Panc1 (cell line): ENCODE measurements around the gene CHMP6. TPM values are rescaled to one million over a fixed set of nuclear protein-coding genes. Genes with fewer than 3 reads are reported as not detected.

Experiments used
- ATAC-seq: fragments of 200-7000 bp; cut with Tn5 transposase; 2 replicates; pipeline ENCODE4 v1.9.1; 2020; ENCODE audit warnings: mild to moderate bottlenecking, moderate library complexity
- BruUV-seq: library from RNA; stranded (reverse); fragments of 400-500 nt; replicated peaks from 2 replicates; lab custom pipeline; 2021; lab: Mats Ljungman, UMichigan
- CTCF ChIA-PET: fragments of 300-600 bp; sonication (Branson Sonifier 250); formaldehyde crosslinking; loops from one replicate; lab custom pipeline; 2022; ENCODE audit warnings: antibody characterized with exemption; lab: Charles Lee
- POLR2A ChIA-PET: fragments of 300-600 bp; sonication (Branson Sonifier 250); formaldehyde crosslinking; loops from one replicate; lab custom pipeline; 2022; ENCODE audit warnings: antibody characterized with exemption; lab: Charles Lee
- DNase-seq: peaks from one replicate; pipeline ENCODE4 v3.0.0-alpha.2; 2010; ENCODE audit warnings: low read depth, low spot score
- H3K27ac ChIP-seq: 2 replicates; pipeline ENCODE4 v1.5.1; 2011; ENCODE audit warnings: mild to moderate bottlenecking, low read length, inconsistent platforms
- H3K27me3 ChIP-seq: fragments of 200-500 bp; sonication (Bioruptor generic); 2 replicates; pipeline ENCODE4 v1.6.0; 2014; ENCODE audit warnings: low read length, inconsistent platforms; ENCODE audit not compliant: control insufficient read depth, insufficient read depth
- H3K36me3 ChIP-seq: fragments of 200-500 bp; sonication (Bioruptor generic); 2 replicates; pipeline ENCODE4 v1.5.1; 2014; ENCODE audit warnings: inconsistent platforms, mild to moderate bottlenecking, low read length, moderate library complexity; ENCODE audit not compliant: control insufficient read depth, insufficient read depth
- H3K4me1 ChIP-seq: 2 replicates; pipeline ENCODE4 v1.5.1; 2011; ENCODE audit warnings: inconsistent platforms, mild to moderate bottlenecking, low read length, moderate library complexity; ENCODE audit not compliant: control insufficient read depth, insufficient read depth
- H3K4me3 ChIP-seq, 2 experiments: 2 replicates each; pipeline ENCODE4 v1.5.1; 2011 to 2012; ENCODE audit warnings: low read depth in 2 of 2, low read length in 2 of 2, mild to moderate bottlenecking in 2 of 2, inconsistent platforms in 1 of 2, moderate library complexity in 1 of 2
- H3K9me3 ChIP-seq: fragments of 200-500 bp; sonication (Bioruptor generic); 2 replicates; pipeline ENCODE4 v1.5.1; 2014; ENCODE audit warnings: low read depth, mild to moderate bottlenecking, inconsistent platforms, low read length, moderate library complexity; ENCODE audit not compliant: control insufficient read depth, insufficient read depth
- CTCF ChIP-seq: fragments of 450-650 bp; IDR thresholded peaks from 2 replicates; pipeline ENCODE4 v1.5.1; 2017; ENCODE audit warnings: mild to moderate bottlenecking
- POLR2AphosphoS5 ChIP-seq: IDR thresholded peaks from 2 replicates; pipeline ENCODE4 v1.6.1; 2012; ENCODE audit warnings: mild to moderate bottlenecking, low read depth, low read length, moderate library complexity
- REST ChIP-seq, 2 experiments: IDR thresholded peaks; 2 replicates each; pipeline ENCODE4 v1.6.1; 2011 to 2012; ENCODE audit warnings: low read depth in 2 of 2, control low read depth in 1 of 2, low read length in 1 of 2, mild to moderate bottlenecking in 1 of 2, moderate library complexity in 1 of 2; ENCODE audit not compliant: insufficient read depth in 1 of 2
- SIN3A ChIP-seq: IDR thresholded peaks from 2 replicates; pipeline ENCODE4 v1.6.1; 2012; ENCODE audit warnings: low read depth, mild to moderate bottlenecking, low read length, moderate library complexity, borderline replicate concordance; ENCODE audit not compliant: insufficient read depth
- TCF7L2 ChIP-seq: IDR thresholded peaks from 2 replicates; pipeline ENCODE4 v1.6.1; 2011; ENCODE audit warnings: mild to moderate bottlenecking, low read depth, low read length, inconsistent platforms
- in situ Hi-C: cut with HindIII; loops from 2 replicates; pipeline ENCODE4 v1.10.0; 2016; ENCODE audit warnings: low sequenced_read_pairs, low pct_unique_long_range_greater_than_20kb
- intact Hi-C: fragments of 100-400 bp; cut with micrococcal nuclease; formaldehyde crosslinking; loops from one replicate; pipeline ENCODE4 v1.10.0; 2022; ENCODE audit not compliant: unreplicated experiment
- total RNA-seq: library from RNA; stranded (reverse); gene quantifications from one replicate; pipeline ENCODE4 v1.2.1, GENCODE V29; 2021; ENCODE audit not compliant: unreplicated experiment

Gene CHMP6
- total RNA-seq, 1 experiment from 2014 or later, result 43.7 TPM

GRCh38 chr17:81003711-81004475, 12.3 kb downstream of the CHMP6 start:
- Histone ChIP-seq H3K36me3 (no peaks in the 10 kb centered on the region), H3K4me1 (peaks cover 11% of the 10 kb centered on the region), H3K27ac (peak overlapping the region; percentile 40; the same call in 1 of the 2 replicates), H3K9me3 (no peaks in the 10 kb centered on the region), H3K4me3 (peak overlapping the region; percentile 31 to 46), H3K27me3 (peaks cover 9% of the 10 kb centered on the region)
- intact Hi-C loops, result no loop called here
- ChIA-PET CTCF (interaction anchor here (0.6 kb wide), 2 partner anchors 219 to 238 kb away, joined by 3 to 5 read pairs; no protein-coding TSS in a partner anchor), POLR2A (no interaction called here)
- peak; percentile 49 for ATAC-seq
- in situ Hi-C loops, result no loop called here
- no TSS peak for BruUV-seq
- no peak for DNase-seq
- no peak for TF ChIP-seq TCF7L2
- no peak; the same call in 1 of the 2 replicates for TF ChIP-seq POLR2AphosphoS5
- 0 out of 2 replicates have a peak, but pooled peaks have one; percentile 32 for TF ChIP-seq SIN3A
- TF ChIP-seq CTCF, result no peak

GRCh38 chr17:81006891-81007290, 15.2 kb downstream of the CHMP6 start:
- H3K4me3 ChIP-seq, result no peak overlapping the region
- H3K9me3 ChIP-seq, result no peaks in the 10 kb centered on the region
- in situ Hi-C loops, result no loop called here
- peaks cover 9% of the 10 kb centered on the region for H3K27me3 ChIP-seq
- no TSS peak for BruUV-seq
- H3K27ac ChIP-seq, result no peak overlapping the region
- TF ChIP-seq SIN3A (no peak), CTCF (no peak), POLR2AphosphoS5 (no peak), REST (IDR thresholded peaks at IDR 0.05; ENCODE audit: insufficient read depth in 1 of 2, low read depth in 2 of 2, low read length in 1 of 2) (no peak), TCF7L2 (no peak)
- H3K36me3 ChIP-seq, result no peaks in the 10 kb centered on the region
- POLR2A ChIA-PET, result no interaction called here
- CTCF ChIA-PET, result no interaction called here
- H3K4me1 ChIP-seq, result peaks cover 11% of the 10 kb centered on the region
- ATAC-seq (no peak), DNase-seq (no peak)
- intact Hi-C loops, result no loop called here
